Measurements from ENCODE around the gene PTBP1.
"Not testable (repeated sequence)": the region's sequence is repeated elsewhere in the genome, so short reads cannot be mapped to it uniquely, and the experiment has no call there.

The PTBP1 gene

DNA sequence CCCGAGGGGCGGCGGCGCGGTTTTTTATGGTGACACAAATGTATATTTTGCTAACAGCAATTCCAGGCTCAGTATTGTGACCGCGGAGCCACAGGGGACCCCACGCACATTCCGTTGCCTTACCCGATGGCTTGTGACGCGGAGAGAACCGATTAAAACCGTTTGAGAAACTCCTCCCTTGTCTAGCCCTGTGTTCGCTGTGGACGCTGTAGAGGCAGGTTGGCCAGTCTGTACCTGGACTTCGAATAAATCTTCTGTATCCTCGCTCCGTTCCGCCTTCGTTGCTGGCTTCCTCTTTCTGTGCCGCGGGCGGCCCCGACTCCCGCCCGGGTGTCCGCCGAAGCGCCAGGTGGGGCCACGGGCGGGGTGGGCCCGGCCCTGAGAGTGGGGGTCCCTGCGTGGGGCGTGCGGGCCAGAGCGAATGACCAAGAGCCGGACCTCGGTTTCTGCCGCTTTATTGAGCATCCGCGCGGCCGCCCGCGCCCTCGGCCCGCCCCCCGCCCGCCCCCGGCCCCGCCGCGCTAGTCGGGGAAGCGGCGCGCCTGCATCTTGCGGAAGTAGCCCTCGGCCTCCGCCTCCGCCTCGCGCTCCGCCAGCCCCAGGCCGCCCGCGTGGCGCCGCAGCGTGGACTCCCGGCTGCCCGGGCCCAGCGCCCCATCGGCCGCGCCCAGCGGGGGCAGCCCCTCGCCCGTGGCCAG, 14.9 kb downstream of the PTBP1 start:
- DNase-seq = no peak

DNA sequence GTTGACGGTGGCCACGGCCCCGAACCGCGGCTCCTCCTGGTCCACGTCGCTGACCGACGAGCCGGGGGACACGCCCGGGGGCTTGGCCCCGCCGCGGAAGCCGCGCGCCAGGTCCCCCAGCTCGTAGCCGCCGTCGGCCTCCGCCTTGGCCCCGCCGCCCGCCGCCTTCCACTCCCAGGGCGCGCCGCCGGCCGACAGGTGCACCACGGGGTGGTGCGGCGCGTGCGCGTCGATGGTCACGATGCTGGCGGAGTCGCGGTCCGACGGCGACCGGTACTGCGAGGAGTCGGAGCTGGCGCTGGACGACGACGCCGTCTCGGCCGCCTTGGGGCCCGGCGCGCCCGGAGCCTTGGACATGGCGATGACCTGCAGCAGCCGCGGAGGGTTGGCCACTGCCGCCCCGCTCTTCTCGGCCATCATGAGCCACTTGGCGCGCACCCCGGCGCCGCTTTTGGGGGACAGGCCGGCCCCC, 15.5 kb downstream of the PTBP1 start:
- no peak for DNase-seq

- no peak for DNase-seq
Measured at GRCh38 chr19:813219-814151, 16.2 kb downstream of the PTBP1 start.

DNA sequence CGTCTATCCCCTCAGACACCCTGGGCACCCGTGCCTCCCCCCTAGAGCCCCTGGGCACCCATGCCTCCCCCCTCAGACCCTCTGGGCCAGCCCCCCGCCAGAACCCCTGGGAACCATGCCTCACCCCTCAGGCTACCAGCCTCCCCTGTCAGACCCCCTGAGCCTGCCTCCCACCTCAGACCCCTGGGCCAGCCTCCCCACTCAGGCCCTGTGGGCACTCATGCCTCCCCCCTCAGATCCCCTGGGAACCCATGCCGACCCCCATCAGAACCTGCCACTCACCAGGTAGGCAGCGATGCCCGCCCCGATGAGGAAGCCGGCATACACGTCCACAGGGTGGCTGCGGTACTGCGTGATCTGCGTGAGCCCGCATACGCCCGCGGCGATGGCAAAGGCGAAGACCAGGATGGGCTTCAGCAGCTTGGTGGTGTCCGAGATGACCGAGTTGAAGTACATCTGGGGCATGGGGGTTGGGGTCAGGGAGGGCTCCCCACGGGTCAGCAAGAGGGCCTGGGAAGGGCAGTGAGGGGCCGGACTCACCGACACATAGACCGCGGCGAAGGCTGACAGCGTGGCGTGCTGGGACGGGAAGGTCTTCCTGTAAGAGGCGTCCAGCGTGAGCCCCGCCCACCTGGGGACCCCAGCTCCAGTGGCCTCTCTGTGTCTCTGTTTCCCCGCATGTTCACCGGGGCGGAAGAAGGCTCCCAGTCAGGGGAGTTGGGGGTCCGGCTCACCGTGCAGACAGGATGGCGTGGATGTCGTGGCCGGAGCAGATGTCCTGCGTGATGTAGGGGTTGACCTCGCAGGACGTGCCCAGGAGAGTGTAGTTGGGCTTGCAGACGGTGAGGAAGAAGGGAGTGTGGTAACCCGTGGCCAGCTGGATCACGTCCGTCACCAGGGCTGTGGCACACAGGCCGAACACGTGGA, 17.2 kb downstream of the PTBP1 start:
- DNase-seq = peak in 1 of 2 experiments; percentile 9

- DNase-seq = no peak
Measured at GRCh38 chr19:815079-815774, 18.0 kb downstream of the PTBP1 start.

GRCh38 chr19:815775-816499, 18.7 kb downstream of the PTBP1 start:
- DNase-seq = no peak

DNA sequence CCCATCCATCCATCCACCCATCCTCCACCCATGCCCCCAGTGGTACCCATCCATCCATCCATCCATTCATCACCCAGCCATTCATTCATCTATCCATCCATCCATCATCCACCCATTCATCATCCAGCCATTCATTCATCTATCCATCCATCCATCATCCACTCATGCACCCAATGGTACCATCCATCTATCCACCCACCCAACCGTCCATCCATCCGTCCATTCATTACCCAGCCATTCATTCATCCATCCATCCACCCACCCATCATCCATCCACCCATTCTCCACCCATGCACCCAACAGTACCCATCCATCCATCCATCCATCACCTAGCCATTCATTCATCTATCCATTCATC, 19.2 kb downstream of the PTBP1 start:
- DNase-seq = no peak

DNA sequence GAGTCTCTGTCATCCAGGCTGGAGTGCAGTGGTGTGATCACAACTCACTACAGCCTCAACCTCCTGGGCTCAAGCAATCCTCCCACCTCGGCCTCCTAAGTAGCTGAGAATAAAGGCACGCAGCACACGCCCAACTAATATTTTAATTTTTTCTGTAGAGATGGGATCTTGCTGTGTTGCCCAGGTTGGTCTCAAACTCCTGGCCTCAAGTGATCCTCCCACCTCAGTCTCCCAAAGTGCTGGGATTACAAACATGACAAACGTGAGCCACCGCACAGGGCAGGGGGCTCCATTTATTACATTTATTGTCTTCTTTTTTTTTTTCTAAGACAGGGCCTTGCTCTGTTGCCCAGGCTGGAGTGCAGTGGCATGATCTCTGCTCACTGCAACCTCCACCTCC, 23.0 kb downstream of the PTBP1 start:
- not testable (repeated sequence) for DNase-seq

- DNase-seq = no peak
Measured at GRCh38 chr19:821231-821824, 24.1 kb downstream of the PTBP1 start.

- DNase-seq = no peak
Measured at GRCh38 chr19:821825-822503, 24.7 kb downstream of the PTBP1 start, which contains the start of gene PLPPR3. Gene PLPPR3, minus strand, starts transcription at chr19:821955. Its CDS starts 396 bp downstream, at chr19:821559.

DNA sequence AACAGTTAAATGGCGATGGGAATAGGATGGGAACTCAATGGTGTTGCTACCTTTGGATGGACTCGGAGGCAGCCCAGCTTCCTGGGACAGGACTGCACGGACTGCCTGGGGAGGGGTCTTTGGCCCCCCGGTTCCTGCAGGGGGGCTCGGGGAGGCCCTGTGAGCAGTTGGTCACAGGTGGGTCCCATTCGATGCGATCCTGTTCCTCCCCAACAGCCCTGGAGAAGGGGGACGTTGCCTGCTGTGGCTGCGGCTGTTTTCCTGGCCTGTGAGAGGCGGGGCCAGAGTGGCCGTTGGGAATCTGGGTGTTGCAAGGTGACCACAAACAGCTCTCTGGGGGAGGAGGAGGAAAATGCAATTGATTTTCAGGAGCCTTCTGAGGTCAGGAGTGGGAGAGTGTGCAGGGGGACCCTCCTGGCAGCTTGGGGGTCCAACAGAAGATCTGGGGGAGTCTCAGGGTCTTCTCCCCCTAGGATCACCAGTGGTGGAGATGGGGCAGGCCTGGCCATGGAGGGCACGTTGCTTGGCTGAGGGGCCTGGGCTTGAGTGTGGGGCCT, 26.4 kb downstream of the PTBP1 start:
- no peak for DNase-seq

GRCh38 chr19:824885-825284, 27.6 kb downstream of the PTBP1 start:
- DNase-seq = no peak

DNA sequence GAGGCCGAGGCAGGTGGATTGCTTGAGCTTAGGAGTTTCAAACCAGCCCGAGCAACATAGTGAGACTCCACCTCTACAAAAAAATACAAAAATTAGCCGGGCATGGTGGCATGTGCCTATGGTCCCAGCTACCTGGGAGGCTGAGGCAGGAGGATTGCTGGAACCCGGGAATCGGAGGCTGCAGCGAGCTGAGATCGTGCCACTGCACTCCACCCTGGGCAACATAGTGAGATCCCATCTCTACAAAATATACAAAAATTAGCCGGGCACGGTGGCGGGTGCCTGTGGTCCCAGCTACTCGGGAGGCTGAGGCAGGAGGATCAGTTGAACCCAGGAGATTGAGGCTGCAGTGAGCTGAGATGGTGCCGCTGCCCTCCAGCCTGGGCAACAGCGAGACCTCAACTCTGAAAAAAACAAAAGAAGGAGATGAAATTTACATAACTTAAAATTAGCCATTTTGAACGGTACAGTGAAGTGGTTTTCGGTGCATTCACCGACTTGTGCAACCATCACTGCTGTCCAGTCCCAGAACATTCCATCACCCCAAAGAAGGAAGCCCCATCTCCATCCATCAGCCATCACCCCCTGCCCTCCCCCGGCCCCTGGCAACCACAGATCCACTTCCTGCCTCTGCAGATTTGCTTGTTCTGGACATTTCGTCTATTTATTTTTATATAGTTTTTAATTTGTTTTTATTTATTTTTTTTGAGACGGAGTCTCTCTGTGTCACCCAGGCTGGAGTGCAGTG, 28.8 kb downstream of the PTBP1 start:
- no peak for DNase-seq

GRCh38 chr19:827314-827709, 30.1 kb downstream of the PTBP1 start:
- DNase-seq = no peak

DNA sequence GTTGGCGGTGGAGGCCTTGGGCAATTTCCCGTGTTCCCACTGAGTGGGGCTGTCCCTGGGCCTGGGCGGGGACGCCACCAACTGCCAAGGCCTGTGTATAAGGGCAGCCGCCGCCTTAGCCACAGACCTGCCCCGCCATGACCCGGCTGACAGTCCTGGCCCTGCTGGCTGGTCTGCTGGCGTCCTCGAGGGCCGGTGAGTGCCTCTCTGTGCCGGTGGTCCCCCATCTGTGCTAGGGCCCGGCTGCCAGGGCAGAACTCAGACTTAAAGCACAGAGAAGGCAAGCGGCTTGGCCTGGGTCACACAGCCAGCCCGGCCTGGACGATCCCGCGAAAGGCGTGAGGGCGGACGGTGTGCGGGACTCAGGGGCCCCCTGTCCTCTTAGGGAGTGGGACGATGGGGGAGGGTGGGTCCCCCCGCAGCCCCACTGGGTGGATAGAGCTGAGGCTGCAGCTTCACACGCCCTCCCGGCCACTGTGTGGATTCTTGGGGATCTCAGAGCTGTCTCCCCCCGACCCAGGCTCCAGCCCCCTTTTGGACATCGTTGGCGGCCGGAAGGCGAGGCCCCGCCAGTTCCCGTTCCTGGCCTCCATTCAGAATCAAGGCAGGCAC, 30.6 kb downstream of the PTBP1 start, which contains the start of gene AZU1:
AZU1 (plus strand) TSS at position 128 of the 612 bp plus-strand sequence; CDS start at position 138, 10 bp downstream.
- no peak for DNase-seq

GRCh38 chr19:829129-829758, 32.0 kb downstream of the PTBP1 start:
- DNase-seq = no peak

DNA sequence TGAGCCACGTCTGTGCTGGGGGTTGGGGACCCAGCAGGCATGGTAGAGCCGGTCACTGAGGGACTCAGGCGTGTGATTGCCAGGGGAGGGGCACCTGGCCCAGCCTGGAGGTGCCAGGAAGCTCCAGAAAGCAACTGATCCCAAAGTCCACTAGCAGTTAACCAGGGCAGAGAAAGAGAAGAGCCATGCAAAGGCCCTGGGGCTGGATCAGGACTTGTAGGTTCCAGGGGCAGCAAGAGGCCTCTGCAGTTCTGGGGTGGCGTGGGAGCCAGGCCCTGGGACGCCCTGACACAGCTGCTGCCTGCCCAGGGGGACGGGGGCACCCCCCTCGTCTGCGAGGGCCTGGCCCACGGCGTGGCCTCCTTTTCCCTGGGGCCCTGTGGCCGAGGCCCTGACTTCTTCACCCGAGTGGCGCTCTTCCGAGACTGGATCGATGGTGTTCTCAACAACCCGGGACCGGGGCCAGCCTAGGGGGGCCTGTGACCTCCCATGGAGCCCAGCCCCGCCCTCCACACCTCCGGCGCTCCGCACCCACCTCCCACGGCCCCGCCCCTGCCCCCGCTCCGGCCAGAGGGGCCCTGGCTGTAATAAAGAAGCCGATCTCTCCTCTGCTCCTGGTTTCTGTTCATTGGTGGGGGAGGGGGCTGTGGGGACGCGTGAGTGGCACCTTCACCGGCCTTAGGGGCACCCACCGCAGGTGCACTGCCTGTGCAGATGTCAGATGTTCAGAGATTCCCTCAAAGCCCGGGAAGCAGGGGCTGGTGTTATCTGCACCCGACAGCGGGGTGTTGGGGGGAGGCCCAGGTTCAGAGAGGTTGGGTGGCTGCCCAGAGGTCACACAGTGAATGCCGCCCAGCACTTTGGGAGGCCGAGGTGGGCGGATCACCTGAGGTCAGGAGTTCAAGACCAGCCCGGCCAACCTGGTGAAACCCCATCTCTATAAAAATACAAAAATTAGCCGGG, 34.4 kb downstream of the PTBP1 start:
- DNase-seq = no peak
